Sigmoid colon (tissue), 4 donors: Measurements from ENCODE around the gene KCNE3.

Experiments used
- CTCF ChIP-seq, 4 experiments: fragments of 450-650 bp in 3 of 4; fragments of 200-600 bp in 1 of 4; IDR thresholded peaks; one replicate each; pipeline ENCODE4 v1.5.1; 2016 to 2019; ENCODE audit warnings: antibody characterized with exemption in 4 of 4, mild to moderate bottlenecking in 3 of 4, moderate library complexity in 2 of 4
- EP300 ChIP-seq, 4 donors: sonication (generic); formaldehyde crosslinking; IDR thresholded peaks; one replicate each; pipeline ENCODE4 v1.6.1; 2017; ENCODE audit warnings: antibody characterized with exemption in 4 of 4
- POLR2A ChIP-seq, 2 donors: fragments of 450-650 bp; IDR thresholded peaks; one replicate each; pipeline ENCODE4 v1.6.1; 2016; ENCODE audit warnings: antibody characterized with exemption in 2 of 2, mild to moderate bottlenecking in 2 of 2, moderate library complexity in 2 of 2

GRCh38 chr11:74412733-74413359, 54.5 kb downstream of the KCNE3 start:
- TF ChIP-seq CTCF (IDR thresholded peaks at IDR 0.05): no peak
- no peak for TF ChIP-seq EP300 (IDR thresholded peaks at IDR 0.05)
- no peak for TF ChIP-seq POLR2A (IDR thresholded peaks at IDR 0.05)
